HL-60 (cell line): ENCODE results near the gene GTF2H3.

Experiments used
- GABPA ChIP-seq: IDR thresholded peaks from 2 replicates; pipeline ENCODE4 v1.6.1; 2012; ENCODE audit warnings: low read depth
- SPI1 ChIP-seq: IDR thresholded peaks from 2 replicates; pipeline ENCODE4 v1.6.1; 2012; ENCODE audit warnings: low read depth, mild to moderate bottlenecking, borderline replicate concordance
- TF ChIP-seq, protein P1 (sequence below): IDR thresholded peaks from one replicate; pipeline ENCODE4 v1.5.1; 2011; ENCODE audit warnings: low read length, control low read depth, inconsistent platforms; ENCODE audit not compliant: insufficient read depth

DNA sequence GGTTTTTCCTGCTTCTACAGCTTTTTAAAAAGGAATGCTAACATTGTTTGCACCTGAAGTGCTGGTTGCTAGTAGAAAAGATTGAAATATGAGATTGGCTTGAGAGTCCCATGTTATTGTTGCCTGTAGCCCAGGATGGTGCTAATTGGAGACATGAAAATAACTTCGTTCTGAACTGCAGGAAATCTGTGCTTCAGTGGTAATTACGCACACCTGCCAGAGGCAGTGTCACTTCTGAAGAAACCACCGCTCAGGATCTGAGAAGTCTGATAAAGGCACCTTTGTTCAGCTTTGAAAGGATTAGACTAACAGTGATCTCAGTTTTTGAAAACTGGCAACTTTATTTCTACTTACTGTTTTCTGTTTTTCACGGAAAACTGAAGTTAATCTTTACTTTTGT, 63.0 kb downstream of the GTF2H3 start:
- no peak for TF ChIP-seq GABPA
- no peak for TF ChIP-seq SPI1
- TF ChIP-seq, protein P1, sequence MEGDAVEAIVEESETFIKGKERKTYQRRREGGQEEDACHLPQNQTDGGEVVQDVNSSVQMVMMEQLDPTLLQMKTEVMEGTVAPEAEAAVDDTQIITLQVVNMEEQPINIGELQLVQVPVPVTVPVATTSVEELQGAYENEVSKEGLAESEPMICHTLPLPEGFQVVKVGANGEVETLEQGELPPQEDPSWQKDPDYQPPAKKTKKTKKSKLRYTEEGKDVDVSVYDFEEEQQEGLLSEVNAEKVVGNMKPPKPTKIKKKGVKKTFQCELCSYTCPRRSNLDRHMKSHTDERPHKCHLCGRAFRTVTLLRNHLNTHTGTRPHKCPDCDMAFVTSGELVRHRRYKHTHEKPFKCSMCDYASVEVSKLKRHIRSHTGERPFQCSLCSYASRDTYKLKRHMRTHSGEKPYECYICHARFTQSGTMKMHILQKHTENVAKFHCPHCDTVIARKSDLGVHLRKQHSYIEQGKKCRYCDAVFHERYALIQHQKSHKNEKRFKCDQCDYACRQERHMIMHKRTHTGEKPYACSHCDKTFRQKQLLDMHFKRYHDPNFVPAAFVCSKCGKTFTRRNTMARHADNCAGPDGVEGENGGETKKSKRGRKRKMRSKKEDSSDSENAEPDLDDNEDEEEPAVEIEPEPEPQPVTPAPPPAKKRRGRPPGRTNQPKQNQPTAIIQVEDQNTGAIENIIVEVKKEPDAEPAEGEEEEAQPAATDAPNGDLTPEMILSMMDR, result no peak
